HG03095 (cell line): ENCODE data around the gene TAF1C.

Experiments used
- ATAC-seq: cut with Tn5 transposase; IDR thresholded peaks from one replicate; pipeline ENCODE4 v1.9.1; 2021; ENCODE audit warnings: moderate library complexity; ENCODE audit not compliant: unreplicated experiment

TAF1C gene

DNA sequence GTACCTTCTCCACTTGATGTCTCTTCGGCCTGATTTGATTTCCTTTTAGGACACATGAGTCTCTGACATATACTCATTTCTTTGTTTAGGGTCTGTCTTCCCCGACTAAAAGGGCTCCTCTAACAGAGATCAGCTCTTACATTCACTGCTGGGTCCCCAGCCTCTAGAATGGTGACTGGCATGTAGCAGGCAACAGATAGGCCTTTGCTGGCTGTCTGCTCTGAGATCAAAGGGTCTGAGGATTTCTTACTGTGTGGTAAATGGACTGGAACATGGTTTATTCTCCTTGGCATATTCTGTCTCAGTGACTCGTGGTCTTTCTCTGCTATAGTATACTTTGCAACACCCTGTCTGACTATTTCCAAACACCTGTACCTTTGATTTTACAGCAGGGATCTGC is 25.1 kb downstream of the TAF1C start:
- no peak for ATAC-seq

DNA sequence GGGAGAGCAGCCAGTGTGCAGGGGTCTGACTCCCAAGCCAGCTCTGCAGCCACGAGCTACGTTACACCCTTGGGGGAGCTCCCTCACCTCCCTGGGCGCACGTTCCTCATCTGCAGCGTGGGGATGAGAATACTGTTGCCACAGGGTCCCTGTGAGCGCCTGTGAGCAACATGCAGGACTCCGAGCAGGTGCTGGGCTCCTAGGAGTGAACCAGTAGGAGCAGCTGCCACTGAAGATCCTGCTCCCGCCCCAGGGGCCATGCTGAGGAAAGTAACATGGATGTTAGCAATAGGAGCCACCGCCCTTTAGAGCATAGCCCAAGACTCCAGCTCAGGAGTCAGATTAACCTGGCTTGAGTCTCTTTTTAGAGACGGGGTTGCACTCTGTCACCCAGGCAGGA is 25.8 kb downstream of the TAF1C start:
- ATAC-seq, result no peak

DNA sequence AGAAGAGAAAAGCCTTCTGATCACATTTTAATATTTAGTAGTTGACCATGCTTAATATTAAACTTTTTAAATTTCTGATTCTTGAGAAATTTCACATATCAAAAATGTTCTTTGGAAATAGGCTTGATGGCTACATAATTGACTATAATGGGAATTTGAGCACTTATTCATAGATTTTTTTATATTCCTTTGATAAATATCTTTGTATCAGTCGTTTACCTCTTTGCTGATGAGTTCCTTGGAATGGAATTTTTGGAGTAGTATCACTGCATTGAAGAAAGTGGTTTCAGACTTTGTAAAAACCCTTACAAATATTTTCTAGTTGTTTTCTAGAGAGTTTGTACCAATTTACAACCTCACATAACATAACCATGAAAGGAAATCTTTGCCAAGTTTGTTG is 27.1 kb downstream of the TAF1C start:
- ATAC-seq, result no peak

DNA sequence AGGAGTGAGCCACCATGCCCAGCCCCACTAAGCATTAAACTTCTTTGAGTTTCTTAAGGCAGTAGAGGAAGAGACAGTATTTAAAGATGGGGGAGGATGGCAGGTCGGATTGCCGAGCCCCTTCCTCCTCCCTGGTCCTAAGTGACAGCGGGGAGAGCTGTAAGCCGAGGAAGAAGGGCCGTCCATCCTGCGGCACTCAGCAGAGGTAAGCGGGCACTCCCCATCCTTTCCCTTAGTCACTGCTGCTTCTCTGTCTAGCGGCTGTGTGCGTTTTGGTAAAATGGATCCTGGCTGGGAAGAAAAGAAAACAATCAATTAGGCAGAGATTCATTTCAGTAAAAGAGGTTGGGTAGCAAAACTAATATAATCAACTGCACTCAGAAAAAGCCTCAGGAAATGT is 27.9 kb downstream of the TAF1C start:
- no peak for ATAC-seq

DNA sequence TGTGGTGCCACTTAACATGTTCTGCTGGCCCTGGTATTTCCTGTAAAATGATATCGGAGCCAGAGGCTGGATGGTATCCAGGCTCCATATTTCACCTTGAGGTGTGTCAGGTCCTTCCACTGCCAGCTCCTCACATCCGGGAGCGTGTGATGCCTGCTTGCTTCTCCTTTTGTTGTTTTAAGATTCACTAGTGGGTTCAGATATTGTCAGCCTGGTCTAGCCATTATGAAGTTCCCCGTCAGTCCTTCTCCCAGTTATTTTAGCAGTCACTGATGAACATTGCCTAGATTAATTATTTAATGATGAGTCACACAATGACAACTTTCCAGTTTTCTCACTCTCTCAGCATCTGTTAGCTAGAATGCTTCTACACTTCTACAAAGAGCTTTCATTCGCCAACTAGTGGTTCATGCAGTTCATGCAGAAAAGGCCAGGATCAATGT is 30.5 kb downstream of the TAF1C start:
- no peak for ATAC-seq

DNA sequence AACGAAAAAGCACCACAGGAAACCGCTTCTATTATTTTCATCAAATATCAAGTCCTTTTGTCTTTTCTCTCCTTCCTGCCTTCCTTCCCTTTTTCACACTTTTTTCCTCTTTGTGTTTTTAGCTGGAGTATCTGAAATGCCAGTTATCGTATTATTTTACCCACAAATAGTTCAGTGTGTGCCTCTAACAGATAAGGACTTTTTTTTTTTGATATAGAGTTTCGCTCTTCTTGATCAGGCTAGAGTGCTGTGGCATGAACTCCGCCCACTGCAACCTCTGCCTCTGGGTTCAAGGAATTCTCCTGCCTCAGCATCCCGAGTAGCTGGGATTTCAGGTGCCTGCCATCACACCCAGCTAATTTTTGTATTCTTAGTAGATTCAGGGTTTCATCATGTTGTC is 31.1 kb downstream of the TAF1C start:
- ATAC-seq, result no peak

DNA sequence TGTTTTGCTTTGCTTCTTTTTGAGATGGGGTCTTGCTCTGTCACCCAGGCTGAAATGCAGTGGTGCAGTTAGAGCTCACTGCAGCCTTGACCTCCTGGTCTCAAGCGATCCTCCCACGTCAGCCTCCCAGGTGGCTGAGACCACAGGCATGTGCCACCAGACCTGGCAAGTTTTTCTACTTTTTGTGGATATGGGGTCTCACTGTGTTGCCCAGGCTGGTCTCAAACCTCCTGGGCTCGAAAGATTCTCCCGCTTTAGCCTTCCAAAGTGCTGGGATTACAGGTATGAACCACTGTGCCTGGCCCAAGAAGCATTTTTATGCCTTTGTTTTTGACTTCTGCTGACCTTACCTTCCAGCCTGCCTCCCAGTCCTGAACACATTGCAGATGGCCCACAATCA is 31.6 kb downstream of the TAF1C start:
- no peak for ATAC-seq

DNA sequence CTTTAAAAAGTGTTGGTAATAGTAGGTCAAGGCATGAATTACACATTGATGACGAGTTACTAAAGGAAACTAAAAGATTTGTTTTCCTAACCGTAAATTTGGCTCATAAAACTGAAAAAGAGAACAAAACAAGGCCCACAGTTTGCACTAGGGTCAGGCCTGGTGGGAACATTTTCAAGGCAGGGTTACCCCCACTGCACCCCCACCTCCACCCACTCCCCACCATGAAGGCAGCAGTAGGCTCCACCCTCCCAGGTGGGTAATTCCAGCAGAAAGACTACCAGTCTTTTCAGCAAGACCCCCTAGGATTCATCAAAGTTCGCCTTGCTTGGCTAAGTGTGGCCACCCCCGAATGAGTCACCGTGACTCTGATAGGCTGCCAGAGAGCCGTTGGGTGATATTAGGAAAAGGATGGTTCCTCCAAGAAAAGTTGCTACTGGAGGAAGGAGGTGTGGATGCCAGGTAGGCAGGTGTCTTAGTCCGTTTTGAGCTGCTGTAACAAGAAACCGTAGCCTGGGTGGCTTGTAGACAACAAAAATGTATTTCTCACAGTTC is 33.1 kb downstream of the TAF1C start:
- ATAC-seq, result no peak

DNA sequence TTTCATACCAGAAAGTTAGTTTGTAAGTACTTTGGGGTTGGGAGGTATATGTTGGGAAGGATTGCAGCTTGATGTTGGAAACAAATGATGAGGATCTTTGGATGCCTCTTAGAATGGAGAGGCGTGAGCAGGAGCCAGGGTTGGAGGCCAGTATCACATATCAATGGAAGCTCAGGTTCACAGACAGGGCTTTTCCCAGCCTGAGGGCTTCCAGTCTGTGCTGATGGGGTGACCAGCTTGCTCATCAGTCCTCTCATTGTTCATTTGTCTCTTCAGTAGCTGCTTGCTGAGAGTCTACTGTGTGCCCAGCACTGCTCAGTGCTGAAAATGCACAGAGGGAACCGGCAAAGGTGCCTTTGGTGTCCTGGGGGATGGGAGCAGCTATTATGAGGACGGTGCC is 35.9 kb downstream of the TAF1C start:
- ATAC-seq, result no peak

DNA sequence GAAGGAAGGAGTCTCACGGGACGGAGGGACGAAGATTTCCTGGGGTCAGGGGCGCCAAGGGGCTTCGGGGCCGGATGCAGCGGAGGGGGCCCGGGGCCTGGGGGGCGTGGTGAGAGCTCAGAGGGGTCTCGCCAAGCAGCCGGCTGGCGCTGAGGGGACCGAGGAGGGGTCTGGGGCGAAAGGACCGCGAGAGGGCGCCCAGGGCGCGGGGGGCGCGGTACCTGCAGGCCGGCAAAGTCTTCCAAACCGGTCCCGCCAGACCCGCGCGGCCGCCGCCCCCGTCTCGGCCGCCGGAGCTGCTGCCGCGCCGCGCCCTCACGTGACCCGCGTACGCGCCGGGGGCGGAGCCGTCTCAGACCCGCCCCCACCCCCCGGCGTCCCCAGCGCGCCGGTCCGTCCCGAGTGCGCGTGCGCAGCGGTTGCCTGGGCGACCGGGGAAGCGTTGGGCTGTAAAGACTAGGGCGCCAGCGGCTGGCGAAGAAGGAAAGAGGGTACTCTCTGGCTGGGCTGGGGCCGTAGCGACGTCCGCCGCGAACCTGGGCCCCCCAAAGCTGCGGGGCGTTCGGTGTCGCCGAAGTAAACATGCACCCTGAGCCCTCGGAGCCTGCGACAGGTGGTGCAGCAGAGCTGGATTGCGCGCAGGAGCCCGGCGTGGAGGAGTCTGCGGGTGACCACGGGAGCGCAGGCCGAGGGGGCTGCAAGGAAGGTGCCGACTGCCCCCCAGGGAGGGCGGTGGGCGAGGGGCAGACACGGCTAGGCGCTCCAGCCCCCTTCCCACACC is 41.8 kb downstream of the TAF1C start, which contains the start of the genes DNAAF1 and HSDL1:
TSS of gene DNAAF1 (plus strand) at position 450 of the 781 bp plus-strand sequence. CDS start at position 583, 133 bp downstream.
TSS of gene HSDL1 (minus strand) at position 319 of the 781 bp plus-strand sequence. CDS start 13,856 bp downstream, outside the sequence.
- peak; percentile 72 for ATAC-seq

DNA sequence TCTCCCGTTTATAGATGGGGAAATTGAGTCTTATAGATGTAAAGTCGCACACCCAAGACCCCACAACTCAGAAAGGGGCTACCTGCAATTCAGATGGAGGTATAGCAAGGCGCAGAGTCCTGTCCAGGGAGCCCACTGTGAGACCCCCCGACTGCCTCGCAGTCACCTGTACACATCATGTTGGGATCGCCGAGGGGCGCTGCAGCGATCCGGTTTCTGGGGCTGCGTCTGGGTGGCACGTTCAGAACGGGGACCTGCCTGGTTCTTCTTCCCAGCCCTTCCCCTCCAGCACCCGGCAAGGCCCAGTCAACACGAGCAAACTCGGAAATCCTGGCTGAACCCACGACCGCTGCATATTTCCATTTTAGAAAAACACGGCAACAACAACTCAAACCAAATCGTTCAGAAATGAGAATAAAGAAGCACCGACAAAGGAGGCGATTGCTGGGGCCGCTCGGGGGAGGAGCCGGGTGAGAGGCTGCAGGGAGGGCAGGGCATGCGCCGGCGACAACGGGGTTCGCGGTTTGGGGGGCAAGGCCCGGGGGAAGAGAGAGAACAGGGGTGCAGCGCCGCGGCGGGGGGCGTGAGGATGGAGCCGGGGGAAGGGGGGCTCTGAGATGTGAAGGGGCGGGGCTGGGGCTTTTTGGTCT is 42.5 kb downstream of the TAF1C start:
- ATAC-seq, result no peak

DNA sequence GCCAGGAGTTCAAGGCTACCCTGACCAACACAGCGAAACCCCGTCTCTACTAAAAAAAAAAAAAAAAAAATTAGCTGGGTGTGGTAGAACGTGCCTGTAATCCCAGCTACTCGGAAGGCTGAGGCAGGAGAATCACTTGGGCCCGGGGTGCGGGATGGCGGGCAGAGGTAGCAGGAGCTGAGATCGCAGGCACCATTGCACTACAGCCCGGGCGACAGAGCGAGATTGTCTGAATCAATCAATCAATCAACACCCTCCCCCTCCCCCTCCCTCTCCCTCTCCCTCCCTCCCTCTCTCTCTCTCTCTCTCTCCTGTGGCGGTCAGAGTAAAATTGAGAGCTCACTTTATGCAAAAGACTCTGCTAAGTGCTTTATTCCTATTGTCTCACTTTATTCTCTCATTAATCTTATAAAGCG is 43.1 kb downstream of the TAF1C start:
- ATAC-seq, result no peak

DNA sequence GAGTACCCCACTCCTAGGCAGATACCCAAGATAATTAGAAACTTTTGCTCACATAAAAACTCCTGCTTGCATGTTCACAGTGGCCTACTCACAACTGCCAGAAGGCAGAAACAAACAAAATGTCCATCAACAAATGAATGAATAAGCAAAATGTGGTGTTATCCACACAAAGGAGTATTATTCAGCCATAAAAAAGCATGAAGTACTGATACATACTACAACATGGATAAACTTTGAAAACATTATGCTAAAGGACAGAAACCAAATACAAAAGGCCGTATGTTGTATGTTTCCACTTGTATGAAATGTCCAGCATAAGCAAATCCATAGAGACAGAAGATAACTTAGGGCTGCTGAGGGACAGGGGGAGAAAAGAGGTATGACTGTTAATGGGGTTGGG is 43.8 kb downstream of the TAF1C start:
- no peak for ATAC-seq

DNA sequence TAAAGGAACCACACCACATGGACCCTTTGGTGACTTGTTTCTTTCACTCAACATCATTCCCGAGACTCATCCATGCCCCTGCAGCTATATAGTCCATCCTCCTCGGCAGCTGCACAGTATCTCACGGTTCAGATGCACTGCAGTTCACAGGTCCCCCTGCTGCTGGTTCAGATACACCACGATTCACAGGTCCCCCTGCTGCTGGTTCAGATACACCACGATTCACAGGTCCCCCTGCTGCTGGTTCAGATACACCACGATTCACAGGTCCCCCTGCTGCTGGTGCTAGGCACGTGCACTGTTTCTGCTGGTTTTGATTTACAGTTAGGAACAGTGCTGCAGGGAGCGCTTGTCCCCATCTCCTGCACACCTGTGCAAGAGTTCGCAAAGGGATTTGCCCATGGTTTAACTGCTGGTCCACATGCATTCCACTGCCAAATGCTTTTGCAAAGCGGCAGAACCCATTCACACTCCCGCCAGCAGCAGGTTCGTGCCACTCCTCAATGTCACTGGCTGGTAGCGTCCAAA is 45.6 kb downstream of the TAF1C start:
- ATAC-seq, result no peak

DNA sequence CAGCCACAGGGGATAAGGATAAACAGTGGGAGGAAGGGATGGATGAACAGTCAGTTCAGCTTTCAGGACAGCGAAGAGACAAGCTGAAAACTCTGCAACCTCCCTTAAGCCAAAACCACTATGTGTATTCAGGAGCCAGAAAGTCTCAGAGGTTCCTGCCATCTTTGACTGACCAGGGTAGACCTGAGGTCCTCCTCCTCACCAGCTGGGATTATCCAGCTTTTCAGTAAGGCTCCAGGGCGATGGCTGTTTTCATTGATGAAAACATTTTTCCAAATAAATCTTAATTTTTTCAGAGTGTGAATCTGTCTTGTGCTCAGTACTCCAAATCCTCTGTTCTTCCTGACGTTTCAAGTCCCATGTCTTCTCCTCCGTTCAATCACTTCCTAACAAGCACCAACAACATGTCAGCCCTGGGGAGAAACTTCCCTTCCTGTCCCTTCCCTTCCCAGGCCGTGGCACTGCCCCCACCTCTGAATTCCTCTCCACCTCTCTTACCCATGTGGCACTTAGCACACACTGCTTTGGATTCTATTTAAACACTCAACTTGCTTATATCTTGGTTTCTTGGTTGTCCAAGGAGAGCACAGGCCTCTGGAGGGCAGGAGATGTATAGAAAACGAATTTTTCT is 47.1 kb downstream of the TAF1C start:
- ATAC-seq, result no peak

DNA sequence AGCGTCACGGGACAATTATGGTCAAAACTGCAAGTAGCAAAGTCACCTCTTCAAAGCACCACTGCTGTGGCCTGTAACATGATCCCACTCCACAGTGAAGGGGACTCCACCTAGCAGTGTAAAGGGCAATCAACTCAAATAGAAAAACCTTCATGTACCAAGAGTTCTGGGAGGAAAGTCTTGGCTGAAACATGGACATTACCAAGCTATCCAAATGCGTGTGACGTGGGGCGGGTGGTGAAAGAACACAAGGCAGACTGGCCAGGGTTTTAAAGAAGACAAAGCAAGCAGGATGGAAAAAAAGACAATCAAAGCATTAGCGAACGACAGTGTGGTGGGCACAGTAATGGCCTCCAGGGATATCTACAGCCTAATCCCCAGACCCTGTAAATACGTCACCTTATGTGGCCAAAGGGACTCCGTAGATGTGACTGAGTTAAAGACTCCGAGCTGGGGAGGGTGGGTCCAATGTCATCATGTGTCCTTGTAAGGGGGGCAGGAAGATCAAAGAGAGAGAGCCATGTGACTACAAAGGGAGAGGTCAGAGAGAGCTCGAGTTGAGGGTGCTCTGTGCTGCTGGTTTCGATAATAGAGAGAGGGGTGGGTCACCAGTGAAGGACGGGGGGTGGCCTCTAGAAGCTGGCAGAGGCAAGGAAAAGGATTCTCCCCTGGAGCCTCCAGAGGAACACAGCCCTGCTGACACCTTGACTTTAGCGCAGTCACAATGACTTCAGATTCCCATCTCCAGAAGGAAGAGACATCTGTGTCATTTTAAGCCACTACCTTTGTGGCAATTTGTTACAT is 47.8 kb downstream of the TAF1C start:
- ATAC-seq, result peak; percentile 76

DNA sequence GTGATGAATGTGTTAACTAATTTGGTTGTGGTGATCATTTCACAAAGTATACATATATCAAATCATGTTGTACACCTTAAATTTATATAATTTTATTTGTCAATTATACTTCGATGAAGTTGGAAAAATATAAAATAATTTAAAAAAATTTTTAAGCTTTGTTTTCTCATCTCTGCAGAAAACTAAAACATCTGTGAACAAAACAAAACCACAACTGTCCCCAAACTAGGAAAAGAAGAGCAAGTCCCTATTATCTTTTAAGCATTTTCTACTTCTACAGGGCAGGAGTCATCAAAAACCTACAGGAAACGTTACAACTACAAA is 48.4 kb downstream of the TAF1C start:
- no peak for ATAC-seq

DNA sequence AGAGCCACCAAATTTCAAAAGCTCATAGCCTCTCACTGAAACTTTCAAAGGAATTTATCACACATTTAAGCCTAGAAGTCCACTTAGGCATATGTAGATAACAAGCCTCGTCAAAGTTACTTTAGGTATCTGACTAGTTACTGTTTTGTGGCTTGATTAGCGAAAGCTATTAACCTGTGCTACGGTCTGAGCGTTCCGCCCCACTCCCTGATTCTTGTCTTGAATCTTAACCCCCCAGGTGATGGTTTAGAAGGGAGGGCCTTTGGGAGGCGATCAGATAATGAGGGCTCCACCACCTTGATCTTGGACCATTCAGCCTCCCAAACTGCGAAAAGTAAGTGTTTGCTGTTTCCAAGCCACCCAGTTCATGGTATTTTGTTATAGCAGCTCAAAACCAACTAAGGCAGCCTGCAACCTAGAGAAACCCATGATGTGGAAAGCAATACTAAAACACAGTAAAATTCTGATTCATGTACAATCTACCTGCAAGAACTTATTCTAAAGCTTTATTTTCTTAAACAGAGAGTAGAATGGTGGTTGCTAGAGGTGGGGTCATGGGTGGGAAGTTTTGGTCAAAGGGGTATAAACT is 49.0 kb downstream of the TAF1C start:
- ATAC-seq, result no peak

DNA sequence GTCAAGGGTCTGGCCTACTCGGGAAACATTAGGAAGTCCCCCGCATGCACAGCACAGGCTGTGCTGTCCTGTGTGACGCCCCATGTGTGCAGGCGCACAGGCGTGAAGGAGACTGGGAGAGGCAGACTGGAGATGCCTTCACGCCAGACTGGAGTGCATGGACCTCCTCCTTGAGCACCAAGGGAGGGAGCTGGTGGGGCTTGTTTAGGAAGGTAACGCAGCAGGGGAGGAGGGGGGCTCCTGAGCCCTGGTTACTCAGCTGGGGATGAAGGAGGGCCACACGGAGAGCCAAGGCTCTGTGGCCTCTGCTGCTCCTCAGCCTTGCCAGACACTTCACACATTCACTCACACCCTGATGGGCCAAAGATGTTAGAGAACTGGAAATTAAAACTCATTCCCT is 49.6 kb downstream of the TAF1C start:
- no peak for ATAC-seq
